AG04449 (cell line): Measurements from ENCODE around the gene TENM3.
"Not testable (repeated sequence)": the region's sequence is repeated elsewhere in the genome, so short reads cannot be mapped to it uniquely, and the experiment has no call there.

Experiments
- CTCF ChIA-PET: fragments of 350-600 bp; formaldehyde crosslinking; extraction: SDS; loops from one replicate; lab custom pipeline; 2021; ENCODE audit warnings: antibody characterized with exemption; lab: Yijun Ruan, JAX
- POLR2A ChIA-PET: fragments of 400-600, 350-600 bp; formaldehyde crosslinking; extraction: SDS; loops from one replicate; lab custom pipeline; 2020; ENCODE audit warnings: antibody characterized with exemption, inconsistent platforms; lab: Yijun Ruan, JAX
- DNase-seq: peaks from one replicate; pipeline ENCODE4 v3.0.0-alpha.2; 2010; ENCODE audit warnings: low read depth, low spot score
- H3K4me3 ChIP-seq: 2 replicates; pipeline ENCODE4 v1.5.1; 2011; ENCODE audit warnings: low read depth, mild to moderate bottlenecking, control low read depth, low read length
- TF ChIP-seq, protein P1 (sequence below): IDR thresholded peaks from one replicate; pipeline ENCODE4 v1.5.1; 2011; ENCODE audit warnings: mild to moderate bottlenecking, moderate library complexity, low read length, control low read depth, inconsistent platforms; ENCODE audit not compliant: insufficient read depth; ENCODE audit errors: missing control alignments

TENM3 gene

DNA sequence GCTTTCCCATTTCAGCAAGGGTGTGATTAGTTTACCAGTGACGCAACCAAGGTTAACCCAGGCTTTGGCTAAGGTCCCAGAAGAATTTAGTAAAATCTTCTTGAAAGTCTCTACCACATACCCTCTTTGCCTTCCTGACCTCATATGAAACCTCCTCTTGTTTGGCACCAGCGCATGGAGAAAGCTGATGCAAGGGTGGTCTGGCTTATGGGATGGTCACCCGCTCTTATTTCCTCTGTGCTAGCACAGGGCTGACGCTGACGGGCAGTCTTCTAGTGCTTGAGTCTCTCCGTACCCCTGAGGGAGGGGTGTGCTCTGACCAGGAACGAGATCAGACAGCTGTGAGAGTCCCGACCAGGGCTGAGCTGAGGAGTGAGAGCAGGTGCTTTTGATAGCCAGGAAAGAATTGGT lies 137.6 kb downstream of the TENM3 start:
- CTCF ChIA-PET: no interaction called here
- TF ChIP-seq, protein P1, sequence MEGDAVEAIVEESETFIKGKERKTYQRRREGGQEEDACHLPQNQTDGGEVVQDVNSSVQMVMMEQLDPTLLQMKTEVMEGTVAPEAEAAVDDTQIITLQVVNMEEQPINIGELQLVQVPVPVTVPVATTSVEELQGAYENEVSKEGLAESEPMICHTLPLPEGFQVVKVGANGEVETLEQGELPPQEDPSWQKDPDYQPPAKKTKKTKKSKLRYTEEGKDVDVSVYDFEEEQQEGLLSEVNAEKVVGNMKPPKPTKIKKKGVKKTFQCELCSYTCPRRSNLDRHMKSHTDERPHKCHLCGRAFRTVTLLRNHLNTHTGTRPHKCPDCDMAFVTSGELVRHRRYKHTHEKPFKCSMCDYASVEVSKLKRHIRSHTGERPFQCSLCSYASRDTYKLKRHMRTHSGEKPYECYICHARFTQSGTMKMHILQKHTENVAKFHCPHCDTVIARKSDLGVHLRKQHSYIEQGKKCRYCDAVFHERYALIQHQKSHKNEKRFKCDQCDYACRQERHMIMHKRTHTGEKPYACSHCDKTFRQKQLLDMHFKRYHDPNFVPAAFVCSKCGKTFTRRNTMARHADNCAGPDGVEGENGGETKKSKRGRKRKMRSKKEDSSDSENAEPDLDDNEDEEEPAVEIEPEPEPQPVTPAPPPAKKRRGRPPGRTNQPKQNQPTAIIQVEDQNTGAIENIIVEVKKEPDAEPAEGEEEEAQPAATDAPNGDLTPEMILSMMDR: no peak
- H3K4me3 ChIP-seq: no peak overlapping the region
- no peak for DNase-seq
- POLR2A ChIA-PET: no interaction called here

DNA sequence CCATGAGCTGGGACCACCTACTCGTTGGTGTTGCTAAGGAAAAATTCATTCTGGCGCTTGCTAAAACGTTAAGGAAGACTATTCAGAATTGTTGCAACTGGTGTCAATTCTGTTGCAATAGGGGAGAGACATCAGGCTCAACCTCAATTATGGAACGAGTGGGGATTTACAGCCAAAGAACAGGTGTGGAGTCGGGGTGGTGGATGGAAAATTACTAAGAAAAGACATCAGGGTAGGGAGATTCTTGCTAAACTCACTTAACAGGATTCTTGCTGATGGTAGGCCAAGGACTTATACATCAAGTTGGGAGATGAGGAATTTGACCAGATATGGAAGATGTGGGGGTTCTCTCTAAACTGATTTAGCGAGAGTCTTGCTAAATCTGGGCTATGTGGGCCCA lies 139.7 kb downstream of the TENM3 start:
- no peak overlapping the region for H3K4me3 ChIP-seq
- TF ChIP-seq, protein P1: no peak
- no peak for DNase-seq
- ChIA-PET POLR2A (no interaction called here), CTCF (no interaction called here)

DNA sequence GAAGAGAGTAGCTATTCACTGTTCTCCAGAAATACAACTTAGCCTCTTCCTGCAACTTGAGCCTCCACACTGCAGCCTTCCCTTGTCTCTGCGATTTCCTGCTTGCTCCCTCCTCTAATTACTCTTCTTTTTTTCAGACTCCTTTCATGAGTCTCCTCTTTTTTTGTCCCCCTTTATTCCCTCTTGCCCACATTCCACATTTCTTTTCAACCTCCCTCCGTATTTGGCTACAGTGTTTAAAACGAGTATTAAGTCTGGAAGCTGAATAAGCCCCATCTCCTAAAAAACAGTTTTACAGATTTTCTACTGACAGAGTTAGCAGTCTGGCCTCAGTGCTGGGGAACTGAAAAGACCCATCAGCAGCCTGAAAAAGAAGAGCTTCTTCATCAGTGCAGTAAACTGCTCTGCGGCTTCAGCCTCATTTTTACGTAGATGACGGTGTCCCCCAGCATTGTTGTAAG lies 141.5 kb downstream of the TENM3 start:
- TF ChIP-seq, protein P1: no peak
- POLR2A ChIA-PET: no interaction called here
- H3K4me3 ChIP-seq: no peak overlapping the region
- CTCF ChIA-PET: interaction anchor here (1.0 kb wide), 1 partner anchor 12 kb away, joined by 3 read pairs; no protein-coding TSS in a partner anchor
- no peak for DNase-seq

DNA sequence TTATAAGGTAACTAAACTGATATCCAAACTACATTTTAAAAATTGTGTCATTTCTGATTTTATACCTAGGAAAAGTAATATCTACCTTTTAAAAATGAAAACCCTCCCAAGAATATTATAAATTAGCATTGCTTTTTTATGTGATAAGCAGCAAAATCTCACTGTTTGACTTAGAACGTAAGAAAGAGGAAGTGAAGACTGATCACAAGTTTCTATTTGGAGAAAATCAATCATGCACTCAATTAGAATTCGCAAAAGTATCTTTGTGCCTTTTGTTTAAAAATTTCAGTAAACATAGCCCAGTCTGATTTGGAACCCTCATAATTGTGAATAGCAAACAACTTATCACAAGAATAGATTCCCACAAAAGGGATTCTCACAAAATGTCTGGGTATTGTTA lies 142.7 kb downstream of the TENM3 start:
- DNase-seq: no peak
- CTCF ChIA-PET: no interaction called here
- H3K4me3 ChIP-seq: no peak overlapping the region
- TF ChIP-seq, protein P1: no peak
- POLR2A ChIA-PET: no interaction called here

DNA sequence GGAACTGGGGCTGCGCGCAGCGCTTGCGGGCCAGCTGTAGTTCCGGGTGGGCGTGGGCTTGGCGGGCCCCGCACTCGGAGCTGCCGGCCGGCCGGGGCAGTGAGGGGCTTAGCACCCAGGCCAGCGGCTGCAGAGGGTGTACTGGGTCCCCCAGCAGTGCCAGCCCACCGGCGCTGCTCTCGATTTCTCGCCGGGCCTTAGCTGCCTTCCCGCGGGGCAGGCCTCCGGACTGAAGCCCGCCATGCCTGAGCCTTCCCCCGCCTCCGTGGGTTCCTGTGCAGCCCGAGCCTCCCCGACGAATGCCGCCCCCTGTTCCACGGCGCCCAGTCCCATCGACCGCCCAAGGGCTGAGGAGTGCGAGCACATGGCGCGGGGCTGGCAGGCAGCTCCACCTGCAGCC lies 143.4 kb downstream of the TENM3 start:
- POLR2A ChIA-PET, H3K4me3 ChIP-seq, CTCF ChIA-PET, DNase-seq: not testable (repeated sequence)

DNA sequence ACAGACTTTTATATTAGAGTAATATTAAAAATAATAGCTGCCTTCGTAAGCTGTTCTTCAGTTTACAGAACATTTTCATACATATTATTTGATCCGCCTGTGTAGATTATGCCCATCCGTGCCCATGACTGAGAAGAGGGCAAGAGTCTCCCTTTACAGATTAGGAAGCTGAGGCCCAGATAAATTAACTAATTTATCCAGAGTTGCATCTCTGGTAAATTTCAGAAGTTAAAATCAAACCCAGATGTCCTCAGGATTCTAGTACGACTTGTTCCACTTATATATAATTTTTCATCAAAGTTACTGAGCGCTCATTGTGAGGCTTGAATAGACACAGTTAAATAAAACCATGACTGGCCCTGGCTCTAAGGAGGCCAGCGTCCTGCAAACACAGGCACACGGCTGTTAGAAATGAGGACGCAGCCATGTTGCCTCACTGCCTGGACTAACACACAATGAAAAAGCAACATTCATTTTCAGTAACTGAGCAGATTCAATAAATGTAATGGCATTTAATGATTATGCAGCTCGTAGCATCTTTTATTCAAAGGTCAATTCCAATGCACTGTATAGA lies 148.0 kb downstream of the TENM3 start:
- ChIA-PET CTCF (no interaction called here), POLR2A (no interaction called here)
- H3K4me3 ChIP-seq: no peak overlapping the region
- TF ChIP-seq, protein P1: no peak
- DNase-seq: no peak

DNA sequence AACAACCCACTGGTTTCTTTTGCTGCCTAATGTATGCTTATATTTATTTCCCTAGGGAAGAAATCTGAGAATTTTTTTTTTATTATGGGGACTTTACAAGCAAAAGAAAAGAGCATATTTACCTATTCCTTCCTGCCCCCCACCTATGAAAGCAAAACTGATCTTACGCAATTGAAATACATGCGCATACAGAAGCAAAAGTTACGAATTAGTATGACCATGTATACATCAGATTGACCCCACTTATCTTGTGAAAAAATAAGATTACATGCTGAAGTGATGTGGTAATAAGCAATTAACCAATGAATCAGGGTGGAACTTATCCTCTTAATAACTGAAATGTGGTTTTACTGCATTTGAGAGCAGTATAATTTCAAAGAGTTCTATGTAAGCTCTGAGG lies 151.0 kb downstream of the TENM3 start:
- ChIA-PET CTCF (no interaction called here), POLR2A (no interaction called here)
- no peak for DNase-seq
- TF ChIP-seq, protein P1: no peak
- no peak overlapping the region for H3K4me3 ChIP-seq
